HEK293 (cell line): ENCODE measurements around the gene KDM5C.

Source experiments
- AEBP2 ChIP-seq: fragments of 450-650 bp; formaldehyde crosslinking; IDR thresholded peaks from 2 replicates; pipeline ENCODE4 v1.5.1; 2016; ENCODE audit warnings: missing biosample characterization, missing genetic modification characterization, borderline replicate concordance
- KLF17 ChIP-seq: fragments of 450-650 bp; formaldehyde crosslinking; IDR thresholded peaks from 2 replicates; pipeline ENCODE4 v1.5.1; 2016; ENCODE audit warnings: missing biosample characterization, missing genetic modification characterization
- KLF9 ChIP-seq: fragments of 450-650 bp; formaldehyde crosslinking; IDR thresholded peaks from 2 replicates; pipeline ENCODE4 v1.5.1; 2016; ENCODE audit warnings: missing biosample characterization, missing genetic modification characterization, low read depth
- OSR2 ChIP-seq: fragments of 450-650 bp; formaldehyde crosslinking; IDR thresholded peaks from 2 replicates; pipeline ENCODE4 v1.5.1; 2016; ENCODE audit warnings: missing biosample characterization, missing genetic modification characterization
- PRDM4 ChIP-seq: fragments of 450-650 bp; formaldehyde crosslinking; IDR thresholded peaks from 2 replicates; pipeline ENCODE4 v1.5.1; 2017; ENCODE audit warnings: missing biosample characterization, missing genetic modification characterization
- SP7 ChIP-seq: fragments of 450-650 bp; formaldehyde crosslinking; IDR thresholded peaks from 2 replicates; pipeline ENCODE4 v1.5.1; 2016; ENCODE audit warnings: missing biosample characterization, missing genetic modification characterization
- ZBTB20 ChIP-seq: fragments of 450-650 bp; formaldehyde crosslinking; IDR thresholded peaks from 2 replicates; pipeline ENCODE4 v1.5.1; 2016; ENCODE audit warnings: missing biosample characterization, missing genetic modification characterization
- ZBTB21 ChIP-seq: fragments of 450-650 bp; formaldehyde crosslinking; IDR thresholded peaks from 2 replicates; pipeline ENCODE4 v1.5.1; 2017; ENCODE audit warnings: missing biosample characterization, missing genetic modification characterization
- ZBTB8A ChIP-seq: fragments of 450-650 bp; formaldehyde crosslinking; IDR thresholded peaks from 2 replicates; pipeline ENCODE4 v1.5.1; 2016; ENCODE audit warnings: missing biosample characterization, missing genetic modification characterization
- ZFP3 ChIP-seq: fragments of 450-650 bp; formaldehyde crosslinking; IDR thresholded peaks from 2 replicates; pipeline ENCODE4 v1.5.1; 2016; ENCODE audit warnings: low read depth, missing biosample characterization, missing genetic modification characterization
- ZFP69B ChIP-seq: fragments of 450-650 bp; formaldehyde crosslinking; IDR thresholded peaks from 2 replicates; pipeline ENCODE4 v1.5.1; 2016; ENCODE audit warnings: missing biosample characterization, missing genetic modification characterization
- ZNF112 ChIP-seq: fragments of 450-650 bp; formaldehyde crosslinking; IDR thresholded peaks from 2 replicates; pipeline ENCODE4 v1.5.0; 2017; ENCODE audit warnings: missing biosample characterization, missing genetic modification characterization
- ZNF311 ChIP-seq: fragments of 450-650 bp; formaldehyde crosslinking; IDR thresholded peaks from 2 replicates; pipeline ENCODE4 v1.5.1; 2017; ENCODE audit warnings: missing biosample characterization, missing genetic modification characterization, borderline replicate concordance
- ZNF350 ChIP-seq: fragments of 450-650 bp; formaldehyde crosslinking; IDR thresholded peaks from 2 replicates; pipeline ENCODE4 v1.5.0; 2017; ENCODE audit warnings: missing biosample characterization, mild to moderate bottlenecking, missing genetic modification characterization
- ZNF404 ChIP-seq: fragments of 450-650 bp; formaldehyde crosslinking; IDR thresholded peaks from 2 replicates; pipeline ENCODE4 v1.5.1; 2017; ENCODE audit warnings: missing biosample characterization, missing genetic modification characterization
- ZNF501 ChIP-seq: fragments of 450-650 bp; formaldehyde crosslinking; IDR thresholded peaks from 2 replicates; pipeline ENCODE4 v1.5.1; 2016; ENCODE audit warnings: missing biosample characterization, missing genetic modification characterization
- ZNF513 ChIP-seq: fragments of 450-650 bp; IDR thresholded peaks from 2 replicates; pipeline ENCODE4 v1.5.1; 2018; ENCODE audit warnings: missing biosample characterization, missing genetic modification characterization
- ZNF544 ChIP-seq: fragments of 450-650 bp; formaldehyde crosslinking; IDR thresholded peaks from 2 replicates; pipeline ENCODE4 v1.5.0; 2017; ENCODE audit warnings: missing biosample characterization, missing genetic modification characterization
- ZNF626 ChIP-seq: fragments of 450-650 bp; sonication (Bioruptor Pico); formaldehyde crosslinking; IDR thresholded peaks from 2 replicates; pipeline ENCODE4 v1.5.1; 2018; ENCODE audit warnings: missing biosample characterization, missing genetic modification characterization, inconsistent platforms
- ZNF629 ChIP-seq: fragments of 450-650 bp; formaldehyde crosslinking; IDR thresholded peaks from 2 replicates; pipeline ENCODE4 v1.5.1; 2017; ENCODE audit warnings: missing biosample characterization, missing genetic modification characterization
- ZNF654 ChIP-seq: fragments of 450-650 bp; formaldehyde crosslinking; IDR thresholded peaks from 2 replicates; pipeline ENCODE4 v1.5.1; 2016; ENCODE audit warnings: low read depth, missing biosample characterization, missing genetic modification characterization
- ZNF792 ChIP-seq: fragments of 450-650 bp; formaldehyde crosslinking; IDR thresholded peaks from 2 replicates; pipeline ENCODE4 v1.5.1; 2016; ENCODE audit warnings: missing biosample characterization, missing genetic modification characterization
- ZNF843 ChIP-seq: fragments of 450-650 bp; formaldehyde crosslinking; IDR thresholded peaks from 2 replicates; pipeline ENCODE4 v1.5.1; 2016; ENCODE audit warnings: missing biosample characterization, missing genetic modification characterization
- ZSCAN16 ChIP-seq: fragments of 450-650 bp; formaldehyde crosslinking; IDR thresholded peaks from 2 replicates; pipeline ENCODE4 v1.5.1; 2016; ENCODE audit warnings: missing biosample characterization, missing genetic modification characterization
- ZSCAN23 ChIP-seq: fragments of 450-650 bp; formaldehyde crosslinking; IDR thresholded peaks from 2 replicates; pipeline ENCODE4 v1.5.1; 2016; ENCODE audit warnings: missing biosample characterization, missing genetic modification characterization
- ZXDB ChIP-seq: fragments of 450-650 bp; formaldehyde crosslinking; IDR thresholded peaks from 2 replicates; pipeline ENCODE4 v1.5.1; 2016; ENCODE audit warnings: missing biosample characterization, missing genetic modification characterization
- TF ChIP-seq, protein P1 (sequence below): fragments of 450-650 bp; formaldehyde crosslinking; IDR thresholded peaks from 2 replicates; pipeline ENCODE4 v1.5.1; 2016; ENCODE audit warnings: missing biosample characterization, missing genetic modification characterization, borderline replicate concordance

KDM5C gene

GRCh38 chrX:53224860-53225797 lies at the start of gene KDM5C (continued):
- peak; percentile 99 for TF ChIP-seq ZXDB (tag by site-specific recombination)
- peak; percentile 89 for TF ChIP-seq ZBTB21 (tag by site-specific recombination)
- peak; percentile 97 for TF ChIP-seq ZNF501 (tag by site-specific recombination)
- no peak for TF ChIP-seq ZSCAN16 (tag by site-specific recombination)
- TF ChIP-seq ZNF544 (tag by site-specific recombination): no peak
- TF ChIP-seq OSR2 (tag by site-specific recombination): peak; percentile 74
- no peak for TF ChIP-seq ZNF112 (tag by site-specific recombination)
- peak; percentile 94 for TF ChIP-seq ZNF629 (tag by site-specific recombination)
- TF ChIP-seq ZNF350 (tag by site-specific recombination): peak; percentile 72
- TF ChIP-seq ZNF654 (tag by site-specific recombination): peak; percentile 15
- TF ChIP-seq KLF9 (tag by site-specific recombination): peak; percentile 85
- no peak for TF ChIP-seq ZNF311 (tag by site-specific recombination)
- TF ChIP-seq ZNF843 (tag by site-specific recombination): peak; percentile 87
- no peak for TF ChIP-seq ZNF404 (tag by site-specific recombination)
- peak; percentile 93 for TF ChIP-seq ZFP69B (tag by site-specific recombination)
- TF ChIP-seq, protein P1, sequence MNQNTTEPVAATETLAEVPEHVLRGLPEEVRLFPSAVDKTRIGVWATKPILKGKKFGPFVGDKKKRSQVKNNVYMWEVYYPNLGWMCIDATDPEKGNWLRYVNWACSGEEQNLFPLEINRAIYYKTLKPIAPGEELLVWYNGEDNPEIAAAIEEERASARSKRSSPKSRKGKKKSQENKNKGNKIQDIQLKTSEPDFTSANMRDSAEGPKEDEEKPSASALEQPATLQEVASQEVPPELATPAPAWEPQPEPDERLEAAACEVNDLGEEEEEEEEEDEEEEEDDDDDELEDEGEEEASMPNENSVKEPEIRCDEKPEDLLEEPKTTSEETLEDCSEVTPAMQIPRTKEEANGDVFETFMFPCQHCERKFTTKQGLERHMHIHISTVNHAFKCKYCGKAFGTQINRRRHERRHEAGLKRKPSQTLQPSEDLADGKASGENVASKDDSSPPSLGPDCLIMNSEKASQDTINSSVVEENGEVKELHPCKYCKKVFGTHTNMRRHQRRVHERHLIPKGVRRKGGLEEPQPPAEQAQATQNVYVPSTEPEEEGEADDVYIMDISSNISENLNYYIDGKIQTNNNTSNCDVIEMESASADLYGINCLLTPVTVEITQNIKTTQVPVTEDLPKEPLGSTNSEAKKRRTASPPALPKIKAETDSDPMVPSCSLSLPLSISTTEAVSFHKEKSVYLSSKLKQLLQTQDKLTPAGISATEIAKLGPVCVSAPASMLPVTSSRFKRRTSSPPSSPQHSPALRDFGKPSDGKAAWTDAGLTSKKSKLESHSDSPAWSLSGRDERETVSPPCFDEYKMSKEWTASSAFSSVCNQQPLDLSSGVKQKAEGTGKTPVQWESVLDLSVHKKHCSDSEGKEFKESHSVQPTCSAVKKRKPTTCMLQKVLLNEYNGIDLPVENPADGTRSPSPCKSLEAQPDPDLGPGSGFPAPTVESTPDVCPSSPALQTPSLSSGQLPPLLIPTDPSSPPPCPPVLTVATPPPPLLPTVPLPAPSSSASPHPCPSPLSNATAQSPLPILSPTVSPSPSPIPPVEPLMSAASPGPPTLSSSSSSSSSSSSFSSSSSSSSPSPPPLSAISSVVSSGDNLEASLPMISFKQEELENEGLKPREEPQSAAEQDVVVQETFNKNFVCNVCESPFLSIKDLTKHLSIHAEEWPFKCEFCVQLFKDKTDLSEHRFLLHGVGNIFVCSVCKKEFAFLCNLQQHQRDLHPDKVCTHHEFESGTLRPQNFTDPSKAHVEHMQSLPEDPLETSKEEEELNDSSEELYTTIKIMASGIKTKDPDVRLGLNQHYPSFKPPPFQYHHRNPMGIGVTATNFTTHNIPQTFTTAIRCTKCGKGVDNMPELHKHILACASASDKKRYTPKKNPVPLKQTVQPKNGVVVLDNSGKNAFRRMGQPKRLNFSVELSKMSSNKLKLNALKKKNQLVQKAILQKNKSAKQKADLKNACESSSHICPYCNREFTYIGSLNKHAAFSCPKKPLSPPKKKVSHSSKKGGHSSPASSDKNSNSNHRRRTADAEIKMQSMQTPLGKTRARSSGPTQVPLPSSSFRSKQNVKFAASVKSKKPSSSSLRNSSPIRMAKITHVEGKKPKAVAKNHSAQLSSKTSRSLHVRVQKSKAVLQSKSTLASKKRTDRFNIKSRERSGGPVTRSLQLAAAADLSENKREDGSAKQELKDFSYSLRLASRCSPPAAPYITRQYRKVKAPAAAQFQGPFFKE (tag by site-specific recombination): 0 out of 2 replicates have a peak, but pooled peaks have one; percentile 73
- peak; percentile 37; the same call in 1 of the 2 replicates for TF ChIP-seq ZNF513 (tag by site-specific recombination)
- peak; percentile 100 for TF ChIP-seq ZSCAN23
- peak; percentile 98 for TF ChIP-seq KLF17 (tag by site-specific recombination)
- peak; percentile 81 for TF ChIP-seq ZBTB8A
- 0 out of 2 replicates have a peak, but pooled peaks have one; percentile 24 for TF ChIP-seq AEBP2 (tag by site-specific recombination)
- peak; percentile 78 for TF ChIP-seq PRDM4 (tag by site-specific recombination)
- peak; percentile 72; the same call in 1 of the 2 replicates for TF ChIP-seq ZNF792 (tag by site-specific recombination)
- TF ChIP-seq ZNF626 (tag by site-specific recombination): no peak
- TF ChIP-seq ZBTB20 (tag by site-specific recombination): peak; percentile 58
- TF ChIP-seq ZFP3 (tag by site-specific recombination): peak; percentile 36; the same call in 1 of the 2 replicates
- TF ChIP-seq SP7 (tag by site-specific recombination): peak; percentile 97
